ENCODE results near the gene TCF4. TPM values are rescaled to one million over a fixed set of nuclear protein-coding genes. Genes with fewer than 3 reads are reported as not detected.

The TCF4 gene
- total RNA-seq, 2 experiments from 2014 or later: 75.9 to 76.0 TPM

- Histone ChIP-seq H3K4me2 (ENCODE audit: low read length) (peak overlapping the region; percentile 100; the same call in 1 of the 2 replicates), H3K79me2 (ENCODE audit: insufficient read depth, low read depth, low read length) (peaks cover 28% of the 10 kb centered on the region; the same call in 1 of the 2 replicates), H3K9me3 (ENCODE audit: low read length) (no peaks in the 10 kb centered on the region), H3K27ac (ENCODE audit: low read depth, low read length, poor library complexity, severe bottlenecking) (no peak overlapping the region), H4K20me1 (ENCODE audit: insufficient read depth, low read length) (no peaks in the 10 kb centered on the region), H3K4me3 (ENCODE audit: low read depth, low read length, poor library complexity, severe bottlenecking) (no peak overlapping the region), H3K36me3 (ENCODE audit: insufficient read depth, low read length) (no peaks in the 10 kb centered on the region; the same call in 1 of the 2 replicates), H2AFZ (ENCODE audit: low read length) (no peak overlapping the region), H3K4me1 (ENCODE audit: insufficient read depth, low read length, poor library complexity, severe bottlenecking) (peaks cover 25% of the 10 kb centered on the region), H3K9me2 (ENCODE audit: insufficient read depth, low read length) (no peaks in the 10 kb centered on the region)
- TF ChIP-seq CTCF (conservative IDR thresholded peaks at IDR 0.05; ENCODE audit: low read length) (no peak), EZH2phosphoT487 (IDR thresholded peaks at IDR 0.05; ENCODE audit: borderline replicate concordance, low read depth, low read length) (no peak)
- no TSS peak for BruUV-seq (replicated peaks)
- POLR2A ChIA-PET: no interaction called here
- intact Hi-C loops (cut with micrococcal nuclease; ENCODE audit: unreplicated experiment): loop anchor here (5.0 kb wide), 1 partner anchor 32 kb away; no protein-coding TSS in a partner anchor
- DNase-seq (ENCODE audit: low spot score): no peak
- CTCF ChIA-PET (ENCODE audit: unreplicated experiment): no interaction called here
Observed at GRCh38 chr18:55479656-55480420, 108.2 kb downstream of the TCF4 start.

GRCh38 chr18:55477860-55478581 is 110.0 kb downstream of the TCF4 start:
- intact Hi-C loops (cut with micrococcal nuclease; ENCODE audit: unreplicated experiment): loop anchor here (5.0 kb wide), 1 partner anchor 34 kb away; no protein-coding TSS in a partner anchor
- Histone ChIP-seq H2AFZ (ENCODE audit: low read length) (peak overlapping the region; percentile 67; the same call in 1 of the 2 replicates), H3K9me3 (ENCODE audit: low read length) (no peaks in the 10 kb centered on the region), H3K27ac (ENCODE audit: low read depth, low read length, poor library complexity, severe bottlenecking) (peak overlapping the region; percentile 65), H3K36me3 (ENCODE audit: insufficient read depth, low read length) (no peaks in the 10 kb centered on the region; the same call in 1 of the 2 replicates), H3K4me3 (ENCODE audit: low read depth, low read length, poor library complexity, severe bottlenecking) (peak overlapping the region; percentile 73), H3K79me2 (ENCODE audit: insufficient read depth, low read depth, low read length) (peaks cover 28% of the 10 kb centered on the region; the same call in 1 of the 2 replicates), H3K4me2 (ENCODE audit: low read length) (peak overlapping the region; percentile 100), H3K9me2 (ENCODE audit: insufficient read depth, low read length) (no peaks in the 10 kb centered on the region), H4K20me1 (ENCODE audit: insufficient read depth, low read length) (no peaks in the 10 kb centered on the region), H3K4me1 (ENCODE audit: insufficient read depth, low read length, poor library complexity, severe bottlenecking) (peaks cover 22% of the 10 kb centered on the region)
- BruUV-seq (replicated peaks): no TSS peak
- ChIA-PET CTCF (ENCODE audit: unreplicated experiment) (no interaction called here), POLR2A (interaction anchor here (0.5 to 2.0 kb wide), 7 partner anchors 11 to 60 kb away, joined by 3 to 11 read pairs (median 4); no protein-coding TSS in a partner anchor)
- no peak for TF ChIP-seq EZH2phosphoT487 (IDR thresholded peaks at IDR 0.05; ENCODE audit: borderline replicate concordance, low read depth, low read length)
- no peak for TF ChIP-seq CTCF (conservative IDR thresholded peaks at IDR 0.05; ENCODE audit: low read length)
- DNase-seq (ENCODE audit: low spot score): no peak

Data from OCI-LY7 (cell line).